SK-N-MC (cell line): ENCODE data around the gene TFEB.

Experiments used
- EZH2 ChIP-seq: fragments of 200-600 bp; sonication (generic); IDR thresholded peaks from one replicate; pipeline ENCODE4 v1.6.1; 2017; ENCODE audit warnings: antibody characterized with exemption
- POLR2AphosphoS5 ChIP-seq: IDR thresholded peaks from 2 replicates; pipeline ENCODE4 v1.6.1; 2012; ENCODE audit warnings: mild to moderate bottlenecking, low read depth, low read length, borderline replicate concordance

GRCh38 chr6:41689171-41690008 is 46.0 kb downstream of the TFEB start:
- TF ChIP-seq POLR2AphosphoS5 (no peak), EZH2 (no peak)
